Activated CD8-positive, alpha-beta memory T cell treated with anti-CD3 and anti-CD28 coated beads, Interleukin-2, amount 50 U/mL, for 24 hours (primary cell): ENCODE measurements around the gene ZNF32.
A peak's percentile ranks its signal among the peaks of the same experiment; 100 is the strongest.

Experiments
- DNase-seq: peaks from one replicate; pipeline ENCODE4 v3.0.0-alpha.2; 2020; ENCODE audit errors: extremely low read depth

Gene ZNF32

GRCh38 chr10:43648398-43649184, at the start of gene ZNF32:
TSS of gene ZNF32 (minus strand) at chr10:43648881. CDS start at chr10:43646133, 2,748 bp downstream.
- DNase-seq: peak; percentile 52

- DNase-seq: no peak
These were observed 49.5 kb upstream of the ZNF32 start for GRCh38 chr10:43698156-43698555.

GRCh38 chr10:43696909-43697483, 48.3 kb upstream of the ZNF32 start:
- no peak for DNase-seq

- no peak for DNase-seq
These were observed 47.0 kb upstream of the ZNF32 start for GRCh38 chr10:43695730-43696129.

GRCh38 chr10:43695321-43695720, 46.6 kb upstream of the ZNF32 start:
- DNase-seq: no peak

- DNase-seq: no peak
These were observed 45.8 kb upstream of the ZNF32 start for GRCh38 chr10:43694526-43694925.

- no peak for DNase-seq
These were observed 44.9 kb upstream of the ZNF32 start for GRCh38 chr10:43693602-43694001.

- DNase-seq: no peak
These were observed 43.6 kb upstream of the ZNF32 start for GRCh38 chr10:43692051-43692825.

GRCh38 chr10:43691485-43691884, 42.8 kb upstream of the ZNF32 start:
- no peak for DNase-seq

GRCh38 chr10:43689955-43690771, 41.5 kb upstream of the ZNF32 start:
- peak; percentile 63 for DNase-seq

- DNase-seq: no peak
These were observed 40.9 kb upstream of the ZNF32 start for GRCh38 chr10:43689618-43689954.

- no peak for DNase-seq
These were observed 40.4 kb upstream of the ZNF32 start for GRCh38 chr10:43689007-43689491.

GRCh38 chr10:43688348-43688892, 39.7 kb upstream of the ZNF32 start:
- no peak for DNase-seq

- DNase-seq: no peak
These were observed 38.7 kb upstream of the ZNF32 start for GRCh38 chr10:43687373-43687772.

- DNase-seq: no peak
These were observed 37.7 kb upstream of the ZNF32 start for GRCh38 chr10:43686414-43686813.

GRCh38 chr10:43685744-43686143, 37.1 kb upstream of the ZNF32 start:
- DNase-seq: no peak

- DNase-seq: no peak
These were observed 35.5 kb upstream of the ZNF32 start for GRCh38 chr10:43684292-43684559.

GRCh38 chr10:43683451-43684291, 35.0 kb upstream of the ZNF32 start:
- no peak for DNase-seq

- DNase-seq: no peak
These were observed 34.3 kb upstream of the ZNF32 start for GRCh38 chr10:43682956-43683355.

- DNase-seq: no peak
These were observed 33.0 kb upstream of the ZNF32 start for GRCh38 chr10:43681721-43682120.

GRCh38 chr10:43681220-43681619, 32.5 kb upstream of the ZNF32 start:
- no peak for DNase-seq
